A549 (cell line): ENCODE measurements around the gene DCXR. TPM values are rescaled to one million over a fixed set of nuclear protein-coding genes. Genes with fewer than 3 reads are reported as not detected.

Experiments
- ATAC-seq, 2 experiments: fragments of 200-7000 bp in 1 of 2; fragments of >200 bp in 1 of 2; cut with Nextera tagmentation in 1 of 2; cut with Tn5 transposase in 1 of 2; 3 replicates each; pipeline versions ENCODE4 v1.8.0 to v1.9.1; 2018 to 2020; ENCODE audit warnings: mild to moderate bottlenecking in 1 of 2, moderate library complexity in 1 of 2
- CTCF ChIA-PET: fragments of 300-600 bp; sonication (Branson Sonifier 250); formaldehyde crosslinking; extraction: SDS; loops from one replicate; lab custom pipeline; 2021; ENCODE audit warnings: antibody characterized with exemption, inconsistent platforms; lab: Yijun Ruan, JAX
- POLR2A ChIA-PET: fragments of 350-600 bp; formaldehyde crosslinking; extraction: SDS; loops from one replicate; lab custom pipeline; 2021; ENCODE audit warnings: antibody characterized with exemption, inconsistent platforms; lab: Yijun Ruan, JAX
- DNase-seq, 2 experiments: peaks; one replicate each; pipeline versions ENCODE4 v3.0.0 to v3.0.0-alpha.2; 2011 to 2016; ENCODE audit warnings: low read depth in 1 of 2, low spot score in 1 of 2
- FAIRE-seq: peaks from 2 replicates; lab custom pipeline; 2011; peaks lifted over from hg19 to GRCh38; lab: Jason Lieb, UNC
- H3K27ac ChIP-seq, 2 experiments: fragments of >200 bp; sonication (Bioruptor Twin); formaldehyde crosslinking; 3 replicates each; pipeline ENCODE4 v1.5.1; 2016 to 2017
- H3K4me1 ChIP-seq: fragments of >200 bp; sonication (Bioruptor Twin); formaldehyde crosslinking; 3 replicates; pipeline ENCODE4 v1.6.1; 2016
- H3K4me2 ChIP-seq: fragments of >200 bp; sonication (Bioruptor Twin); formaldehyde crosslinking; 3 replicates; pipeline ENCODE4 v1.6.1; 2016
- H3K4me3 ChIP-seq: fragments of >200 bp; sonication (Bioruptor Twin); formaldehyde crosslinking; 3 replicates; pipeline ENCODE4 v1.5.1; 2016
- H3K9me3 ChIP-seq: fragments of >200 bp; sonication (Bioruptor Twin); formaldehyde crosslinking; 3 replicates; pipeline ENCODE4 v1.6.1; 2016
- BCL3 ChIP-seq: fragments of >200 bp; sonication (Bioruptor Twin); formaldehyde crosslinking; IDR thresholded peaks from 3 replicates; pipeline ENCODE4 v1.6.1; 2016
- CHD2 ChIP-seq: fragments of 150-350 bp; IDR thresholded peaks from 2 replicates; pipeline ENCODE4 v1.6.1; 2014; ENCODE audit warnings: low read length; ENCODE audit not compliant: partially characterized antibody
- CHD4 ChIP-seq: fragments of 200-600 bp; sonication (generic); IDR thresholded peaks from 2 replicates; pipeline ENCODE4 v1.6.1; 2016; ENCODE audit warnings: antibody characterized with exemption, mild to moderate bottlenecking, borderline replicate concordance
- CTCF ChIP-seq: fragments of >200 bp; sonication (Bioruptor Twin); formaldehyde crosslinking; IDR thresholded peaks from 3 replicates; pipeline ENCODE4 v1.5.1; 2016
- ESRRA ChIP-seq: fragments of 150-350 bp; IDR thresholded peaks from 2 replicates; pipeline ENCODE4 v1.6.1; 2014; ENCODE audit warnings: mild to moderate bottlenecking, low read length, borderline replicate concordance
- FOSB ChIP-seq: fragments of 250-450 bp; sonication (Bioruptor Pico); IDR thresholded peaks from 2 replicates; pipeline ENCODE4 v1.5.0; 2020; ENCODE audit warnings: mild to moderate bottlenecking, moderate library complexity
- FOSL2 ChIP-seq, 2 experiments: fragments of 450-650 bp in 1 of 2; fragments of >200 bp in 1 of 2; sonication (Bioruptor Twin) in 1 of 2; formaldehyde crosslinking; IDR thresholded peaks; 2 replicates each; pipeline versions ENCODE4 v1.5.0 to v1.6.1; 2016 to 2020; ENCODE audit warnings: mild to moderate bottlenecking in 1 of 2, moderate library complexity in 1 of 2
- HMGXB4 ChIP-seq: fragments of 250-450 bp; sonication (Bioruptor Pico); IDR thresholded peaks from 2 replicates; pipeline ENCODE4 v1.5.0; 2021; ENCODE audit warnings: mild to moderate bottlenecking, moderate library complexity, borderline replicate concordance
- HOXB5 ChIP-seq: fragments of 250-450 bp; sonication (Bioruptor Pico); IDR thresholded peaks from 2 replicates; pipeline ENCODE4 v1.5.0; 2020; ENCODE audit warnings: mild to moderate bottlenecking, moderate library complexity
- KDM1A ChIP-seq: fragments of 200-600 bp; sonication (generic); IDR thresholded peaks from 2 replicates; pipeline ENCODE4 v1.6.1; 2016; ENCODE audit warnings: low read depth, mild to moderate bottlenecking
- MAZ ChIP-seq: fragments of 150-350 bp; IDR thresholded peaks from 2 replicates; pipeline ENCODE4 v1.6.1; 2014; ENCODE audit warnings: antibody characterized with exemption, low read depth, low read length, borderline replicate concordance
- NFE2L2 ChIP-seq: fragments of 150-350 bp; conservative IDR thresholded peaks from 2 replicates; pipeline ENCODE4 v1.6.1; 2014; ENCODE audit warnings: low read length
- PHF8 ChIP-seq: fragments of 200-600 bp; sonication (generic); IDR thresholded peaks from 2 replicates; pipeline ENCODE4 v1.6.1; 2016; ENCODE audit warnings: low read depth, mild to moderate bottlenecking, antibody characterized with exemption, moderate library complexity, borderline replicate concordance
- POLR2A ChIP-seq: IDR thresholded peaks from 2 replicates; pipeline ENCODE4 v1.6.1; 2012; ENCODE audit warnings: mild to moderate bottlenecking, low read length
- POLR2AphosphoS2 ChIP-seq: conservative IDR thresholded peaks from 2 replicates; pipeline ENCODE4 v1.6.1; 2012; ENCODE audit warnings: low read length, improper control_type of control experiment, inconsistent platforms
- RFX5 ChIP-seq: fragments of 450-650 bp; IDR thresholded peaks from 2 replicates; pipeline ENCODE4 v1.7.1; 2014; ENCODE audit warnings: antibody characterized with exemption, mild to moderate bottlenecking, moderate library complexity
- RNF2 ChIP-seq: fragments of 200-600 bp; sonication (generic); IDR thresholded peaks from 2 replicates; pipeline ENCODE4 v1.6.1; 2016; ENCODE audit warnings: low read depth, mild to moderate bottlenecking, antibody characterized with exemption, moderate library complexity, borderline replicate concordance
- SMC3 ChIP-seq: fragments of >200 bp; sonication (Bioruptor Twin); formaldehyde crosslinking; IDR thresholded peaks from 3 replicates; pipeline ENCODE4 v1.6.1; 2018; ENCODE audit warnings: inconsistent platforms
- TP53 ChIP-seq: fragments of 250-450 bp; sonication (Bioruptor Pico); IDR thresholded peaks from 2 replicates; pipeline ENCODE4 v1.5.0; 2021; ENCODE audit warnings: mild to moderate bottlenecking, moderate library complexity
- USF2 ChIP-seq: fragments of 450-650 bp; IDR thresholded peaks from 2 replicates; pipeline ENCODE4 v1.6.1; 2014; ENCODE audit warnings: antibody characterized with exemption
- ZC3H11A ChIP-seq: fragments of 450-650 bp; IDR thresholded peaks from 2 replicates; pipeline ENCODE4 v1.6.1; 2014; ENCODE audit warnings: antibody characterized with exemption, mild to moderate bottlenecking
- whole genome bisulfite sequencing: methylation state at CpG from one replicate; pipeline ENCODE4 v1.1.6; 2017; ENCODE audit errors: missing lambda C conversion rate; 5-methylcytosine and 5-hydroxymethylcytosine counted together
- polyA plus RNA-seq, 4 experiments: library from polyadenylated mRNA; depleted of rRNA in 3 of 4; stranded (reverse); fragments of >200 nt; fragmentation: RNase III in 1 of 4; extraction: RNeasy Plus Mini Kit Qiagen cat#74134 plus additional on column Dnase treatment in 1 of 4; gene quantifications; 2 replicates in 3 of 4; 3 replicates in 1 of 4; pipeline ENCODE4 v1.2.3, GENCODE V29; 2011 to 2017
- TF ChIP-seq, protein P1 (sequence below): IDR thresholded peaks from 2 replicates; pipeline ENCODE4 v1.6.1; 2012
- TF ChIP-seq, protein P2 (sequence below): fragments of 250-450 bp; sonication (Bioruptor Pico); IDR thresholded peaks from 2 replicates; pipeline ENCODE4 v1.5.0; 2020; ENCODE audit warnings: low read depth, mild to moderate bottlenecking, moderate library complexity
- TF ChIP-seq, protein P3 (sequence below): IDR thresholded peaks from 2 replicates; pipeline ENCODE4 v1.6.1; 2012

Gene DCXR
- polyA plus RNA-seq, 2 of the 4 experiments (the other 2 are of a cell fraction) = 39.3 to 70.7 TPM

GRCh38 chr17:82049106-82049505 is 11.6 kb upstream of the DCXR start:
- ChIA-PET POLR2A (no interaction called here), CTCF (interaction anchor here (0.9 to 21.7 kb wide), 7 partner anchors 8 to 90 kb away, joined by 3 to 191 read pairs (median 5); partner anchors contain the start of genes DCXR, NOTUM and RAC3)
- TF ChIP-seq ZC3H11A = no peak
- TF ChIP-seq, protein P1, sequence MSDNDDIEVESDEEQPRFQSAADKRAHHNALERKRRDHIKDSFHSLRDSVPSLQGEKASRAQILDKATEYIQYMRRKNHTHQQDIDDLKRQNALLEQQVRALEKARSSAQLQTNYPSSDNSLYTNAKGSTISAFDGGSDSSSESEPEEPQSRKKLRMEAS = no peak
- no peak for TF ChIP-seq RFX5
- TF ChIP-seq KDM1A = no peak
- TF ChIP-seq POLR2AphosphoS2 = no peak
- no peak for TF ChIP-seq PHF8
- TF ChIP-seq, protein P2, sequence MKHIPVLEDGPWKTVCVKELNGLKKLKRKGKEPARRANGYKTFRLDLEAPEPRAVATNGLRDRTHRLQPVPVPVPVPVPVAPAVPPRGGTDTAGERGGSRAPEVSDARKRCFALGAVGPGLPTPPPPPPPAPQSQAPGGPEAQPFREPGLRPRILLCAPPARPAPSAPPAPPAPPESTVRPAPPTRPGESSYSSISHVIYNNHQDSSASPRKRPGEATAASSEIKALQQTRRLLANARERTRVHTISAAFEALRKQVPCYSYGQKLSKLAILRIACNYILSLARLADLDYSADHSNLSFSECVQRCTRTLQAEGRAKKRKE (CRISPR knock-in tag) = no peak
- no peak for TF ChIP-seq USF2
- no peak for TF ChIP-seq CTCF
- no peak for TF ChIP-seq BCL3
- no peak for TF ChIP-seq CHD4
- TF ChIP-seq SMC3 = no peak
- no peak for TF ChIP-seq MAZ
- no peak for TF ChIP-seq POLR2A
- TF ChIP-seq, protein P3, sequence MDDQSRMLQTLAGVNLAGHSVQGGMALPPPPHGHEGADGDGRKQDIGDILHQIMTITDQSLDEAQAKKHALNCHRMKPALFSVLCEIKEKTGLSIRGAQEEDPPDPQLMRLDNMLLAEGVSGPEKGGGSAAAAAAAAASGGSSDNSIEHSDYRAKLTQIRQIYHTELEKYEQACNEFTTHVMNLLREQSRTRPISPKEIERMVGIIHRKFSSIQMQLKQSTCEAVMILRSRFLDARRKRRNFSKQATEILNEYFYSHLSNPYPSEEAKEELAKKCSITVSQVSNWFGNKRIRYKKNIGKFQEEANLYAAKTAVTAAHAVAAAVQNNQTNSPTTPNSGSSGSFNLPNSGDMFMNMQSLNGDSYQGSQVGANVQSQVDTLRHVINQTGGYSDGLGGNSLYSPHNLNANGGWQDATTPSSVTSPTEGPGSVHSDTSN = no peak
- TF ChIP-seq RNF2 = no peak
- no peak for TF ChIP-seq ESRRA
- DNase-seq = no peak
- no peak for ATAC-seq
- Histone ChIP-seq H3K4me2 (no peak overlapping the region), H3K4me3 (no peak overlapping the region), H3K27ac (no peak overlapping the region), H3K9me3 (no peaks in the 10 kb centered on the region), H3K4me1 (peaks cover 16% of the 10 kb centered on the region; the same call in 2 of the 3 replicates)
- no peak for FAIRE-seq
- WGBS = 87% methylated on average over 6 of the region's 8 CpGs

DNA sequence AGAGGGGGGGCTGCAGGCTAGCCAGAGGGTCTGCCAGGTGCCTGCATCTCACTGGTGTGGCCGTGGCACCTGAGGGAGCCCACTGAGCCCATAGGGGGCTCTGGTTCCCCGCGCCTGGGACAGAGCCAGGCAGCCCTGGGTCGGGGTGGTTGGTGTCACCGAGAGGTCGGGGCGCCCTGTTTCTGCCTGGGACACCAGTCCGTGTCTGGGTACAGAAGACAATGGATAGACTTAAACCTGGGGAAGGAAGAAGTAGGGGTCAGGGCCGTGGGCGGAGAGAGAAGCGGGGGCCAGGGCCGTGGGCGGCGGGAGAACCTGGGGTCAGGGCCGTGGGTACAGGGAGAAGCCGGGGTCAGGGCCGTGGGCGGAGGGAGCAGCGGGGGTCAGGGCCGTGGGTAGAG is 11.1 kb upstream of the DCXR start:
- Histone ChIP-seq H3K4me3 (no peak overlapping the region), H3K27ac (no peak overlapping the region), H3K9me3 (no peaks in the 10 kb centered on the region), H3K4me1 (peaks cover 16% of the 10 kb centered on the region; the same call in 2 of the 3 replicates), H3K4me2 (no peak overlapping the region)
- ChIA-PET POLR2A (no interaction called here), CTCF (interaction anchor here (0.9 to 21.7 kb wide), 6 partner anchors 10 to 88 kb away, joined by 3 to 191 read pairs (median 8); partner anchors contain the start of genes DCXR, NOTUM and RAC3)
- no peak for FAIRE-seq
- 88% methylated on average over 19 of the region's 20 CpGs for WGBS
- DNase-seq = no peak
- ATAC-seq = no peak
- TF ChIP-seq TP53 (CRISPR knock-in tag) = no peak
- no peak for TF ChIP-seq BCL3
- TF ChIP-seq CHD2 = no peak
- no peak for TF ChIP-seq HOXB5 (CRISPR knock-in tag)
- TF ChIP-seq FOSB (CRISPR knock-in tag) = no peak
- no peak for TF ChIP-seq HMGXB4
- no peak for TF ChIP-seq FOSL2 (IDR thresholded peaks at IDR 0.05)
- no peak for TF ChIP-seq FOSL2 (CRISPR knock-in tag; IDR thresholded peaks at IDR 0.05)
- no peak for TF ChIP-seq MAZ
- no peak for TF ChIP-seq NFE2L2
